Transverse colon (tissue), 3 donors: ENCODE measurements around the gene CLDN19.

Experiments used
- POLR2A ChIP-seq: fragments of 450-650 bp; IDR thresholded peaks from one replicate; pipeline ENCODE4 v1.6.1; 2016; ENCODE audit warnings: antibody characterized with exemption, mild to moderate bottlenecking, moderate library complexity
- TF ChIP-seq, protein P1 (sequence below), 5 experiments: fragments of 200-600 bp in 3 of 5; fragments of 450-650 bp in 2 of 5; sonication (generic) in 3 of 5; IDR thresholded peaks; 1 replicate in 2 of 5; 2 replicates in 3 of 5; pipeline ENCODE4 v1.5.1; 2016 to 2017; ENCODE audit warnings: antibody characterized with exemption in 5 of 5, inconsistent platforms in 3 of 5, mild to moderate bottlenecking in 2 of 5, moderate library complexity in 1 of 5

DNA sequence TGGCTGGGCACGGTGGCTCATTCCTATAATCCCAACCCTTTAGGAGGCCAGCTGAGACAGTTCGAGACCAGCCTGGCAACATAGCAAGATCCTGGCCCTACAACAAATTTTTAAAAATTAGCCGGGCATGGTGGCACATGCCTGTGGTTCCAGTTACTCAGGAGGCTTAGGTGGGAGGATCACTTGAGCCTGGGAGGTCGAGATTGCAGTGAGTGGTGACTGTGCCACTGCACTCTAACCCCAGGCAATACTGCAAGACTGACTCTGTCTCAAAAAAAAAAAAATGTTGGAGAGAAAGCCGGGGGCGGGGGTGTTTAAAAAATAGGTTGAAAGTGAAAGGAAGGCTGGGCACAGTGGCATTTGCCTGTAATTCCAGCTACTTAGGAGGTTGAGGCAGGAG lies 16.5 kb downstream of the CLDN19 start:
- TF ChIP-seq, protein P1, sequence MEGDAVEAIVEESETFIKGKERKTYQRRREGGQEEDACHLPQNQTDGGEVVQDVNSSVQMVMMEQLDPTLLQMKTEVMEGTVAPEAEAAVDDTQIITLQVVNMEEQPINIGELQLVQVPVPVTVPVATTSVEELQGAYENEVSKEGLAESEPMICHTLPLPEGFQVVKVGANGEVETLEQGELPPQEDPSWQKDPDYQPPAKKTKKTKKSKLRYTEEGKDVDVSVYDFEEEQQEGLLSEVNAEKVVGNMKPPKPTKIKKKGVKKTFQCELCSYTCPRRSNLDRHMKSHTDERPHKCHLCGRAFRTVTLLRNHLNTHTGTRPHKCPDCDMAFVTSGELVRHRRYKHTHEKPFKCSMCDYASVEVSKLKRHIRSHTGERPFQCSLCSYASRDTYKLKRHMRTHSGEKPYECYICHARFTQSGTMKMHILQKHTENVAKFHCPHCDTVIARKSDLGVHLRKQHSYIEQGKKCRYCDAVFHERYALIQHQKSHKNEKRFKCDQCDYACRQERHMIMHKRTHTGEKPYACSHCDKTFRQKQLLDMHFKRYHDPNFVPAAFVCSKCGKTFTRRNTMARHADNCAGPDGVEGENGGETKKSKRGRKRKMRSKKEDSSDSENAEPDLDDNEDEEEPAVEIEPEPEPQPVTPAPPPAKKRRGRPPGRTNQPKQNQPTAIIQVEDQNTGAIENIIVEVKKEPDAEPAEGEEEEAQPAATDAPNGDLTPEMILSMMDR (IDR thresholded peaks at IDR 0.05), result no peak
- TF ChIP-seq POLR2A, result no peak
